IPS-18c (cell line): Measurements from ENCODE around the gene KRTAP5-3.

Experiments used
- H3K4me3 ChIP-seq: 2 replicates; pipeline ENCODE4 v1.7.0; 2013; ENCODE audit warnings: low read depth, mild to moderate bottlenecking, low read length, moderate library complexity; ENCODE audit not compliant: insufficient read depth
- H3K9me3 ChIP-seq: one replicate; pipeline ENCODE4 v1.6.1; 2013; ENCODE audit warnings: mild to moderate bottlenecking, low read length, moderate library complexity; ENCODE audit not compliant: control insufficient read depth, insufficient read depth

Gene KRTAP5-3

GRCh38 chr11:1608363-1608762, at the start of gene KRTAP5-3:
Gene KRTAP5-3, minus strand, starts transcription at chr11:1608463. Its CDS starts 78 bp downstream, at chr11:1608385.
- peaks cover 2% of the 10 kb centered on the region for H3K9me3 ChIP-seq
- H3K4me3 ChIP-seq: no peak within 1 kb of the TSS

GRCh38 chr11:1656670-1657069, 48.4 kb upstream of the KRTAP5-3 start:
- Histone ChIP-seq H3K4me3 (no peak overlapping the region), H3K9me3 (no peaks in the 10 kb centered on the region)

GRCh38 chr11:1656061-1656441, 47.8 kb upstream of the KRTAP5-3 start:
- no peak overlapping the region for H3K4me3 ChIP-seq

GRCh38 chr11:1655168-1656060, 47.2 kb upstream of the KRTAP5-3 start:
- no peak overlapping the region for H3K4me3 ChIP-seq
- no peaks in the 10 kb centered on the region for H3K9me3 ChIP-seq

More at GRCh38 chr11:1656061-1656441, 47.8 kb upstream of the KRTAP5-3 start:
- no peaks in the 10 kb centered on the region for H3K9me3 ChIP-seq

GRCh38 chr11:1654388-1655167, 46.3 kb upstream of the KRTAP5-3 start:
- H3K4me3 ChIP-seq: no peak overlapping the region
- H3K9me3 ChIP-seq: no peaks in the 10 kb centered on the region

- Histone ChIP-seq H3K4me3 (no peak overlapping the region), H3K9me3 (no peaks in the 10 kb centered on the region)
Measured at GRCh38 chr11:1653541-1654387, 45.5 kb upstream of the KRTAP5-3 start.

GRCh38 chr11:1652771-1653540, 44.7 kb upstream of the KRTAP5-3 start:
- H3K4me3 ChIP-seq: no peak overlapping the region

GRCh38 chr11:1652442-1652770, 44.1 kb upstream of the KRTAP5-3 start:
- Histone ChIP-seq H3K9me3 (no peaks in the 10 kb centered on the region), H3K4me3 (no peak overlapping the region)

More at GRCh38 chr11:1652771-1653540, 44.7 kb upstream of the KRTAP5-3 start:
- H3K9me3 ChIP-seq: no peaks in the 10 kb centered on the region

GRCh38 chr11:1652026-1652425, 43.8 kb upstream of the KRTAP5-3 start:
- H3K9me3 ChIP-seq: no peaks in the 10 kb centered on the region
- H3K4me3 ChIP-seq: no peak overlapping the region

- H3K4me3 ChIP-seq: no peak overlapping the region
- H3K9me3 ChIP-seq: no peaks in the 10 kb centered on the region
Measured at GRCh38 chr11:1651411-1651980, 43.2 kb upstream of the KRTAP5-3 start.

- Histone ChIP-seq H3K4me3 (no peak overlapping the region), H3K9me3 (no peaks in the 10 kb centered on the region)
Measured at GRCh38 chr11:1650918-1651262, 42.6 kb upstream of the KRTAP5-3 start.

GRCh38 chr11:1650034-1650917, 42.0 kb upstream of the KRTAP5-3 start:
- H3K4me3 ChIP-seq: no peak overlapping the region
- no peaks in the 10 kb centered on the region for H3K9me3 ChIP-seq

- Histone ChIP-seq H3K9me3 (no peaks in the 10 kb centered on the region), H3K4me3 (no peak overlapping the region)
Measured at GRCh38 chr11:1648653-1649420, 40.6 kb upstream of the KRTAP5-3 start.

- no peak overlapping the region for H3K4me3 ChIP-seq
- H3K9me3 ChIP-seq: no peaks in the 10 kb centered on the region
Measured at GRCh38 chr11:1647901-1648652, 39.8 kb upstream of the KRTAP5-3 start.
